ENCODE results near the gene GPR173. TPM values are rescaled to one million over a fixed set of nuclear protein-coding genes. Genes with fewer than 3 reads are reported as not detected.

GPR173 gene
- total and polyA plus RNA-seq, 9 of the 15 experiments (the other 6 are each of a cell fraction or from before 2014, with no cell fraction given), result 0.01 TPM; not detected in 8

- Histone ChIP-seq H3K4me1 (replicated peaks in 1 of 2; ENCODE audit: control insufficient read depth in 2 of 2, insufficient read depth in 2 of 2, low read length in 2 of 2) (no peaks in the 10 kb centered on the region), H3K36me3 (ENCODE audit: control insufficient read depth, insufficient read depth, low read length) (no peaks in the 10 kb centered on the region), H3K9me1 (ENCODE audit: control insufficient read depth, insufficient read depth, low read length) (no peaks in the 10 kb centered on the region), H3K4me2 (ENCODE audit: insufficient read depth, low read length) (no peak overlapping the region), H4K20me1 (replicated peaks; ENCODE audit: control insufficient read depth, insufficient read depth, low read length) (no peaks in the 10 kb centered on the region; the same call in 1 of the 2 replicates), H3K27me3 (ENCODE audit: control insufficient read depth in 2 of 2, insufficient read depth in 2 of 2, low read length in 2 of 2) (no peaks in the 10 kb centered on the region), H3K9ac (ENCODE audit: insufficient read depth in 1 of 2, low read depth in 2 of 2, low read length in 2 of 2) (no peak overlapping the region), H3K79me2 (ENCODE audit: control insufficient read depth, insufficient read depth, low read length) (no peaks in the 10 kb centered on the region), H2AFZ (ENCODE audit: low read depth, low read length) (no peak overlapping the region), H3K4me3 (no peak overlapping the region), H3K27ac (ENCODE audit: extremely low read depth, low read depth, low read length) (no peak overlapping the region), H3K9me3 (replicated peaks; ENCODE audit: control insufficient read depth, insufficient read depth, low read depth, low read length) (no peaks in the 10 kb centered on the region)
- BruUV-seq (replicated peaks), result no TSS peak
- no peak for FAIRE-seq
- 0% methylated on average over 1 of the region's 1 CpG for WGBS (ENCODE audit: insufficient coverage, low coverage, missing lambda C conversion rate)
- TF ChIP-seq ZNF23 (CRISPR knock-in tag; IDR thresholded peaks at IDR 0.05) (no peak), ZNF274 (IDR thresholded peaks at IDR 0.05; ENCODE audit: borderline replicate concordance, low read depth, low read length) (no peak), CEBPG (CRISPR knock-in tag; IDR thresholded peaks at IDR 0.05) (no peak), CEBPG (tag; conservative IDR thresholded peaks at IDR 0.05 in 1 of 2, IDR thresholded peaks at IDR 0.05 in 1 of 2) (peak in 1 of 2 experiments; percentile 54; a peak in 1 of 4 replicates), EZH2 (IDR thresholded peaks at IDR 0.05; ENCODE audit: borderline replicate concordance, low read depth, low read length) (no peak), PHF21A (IDR thresholded peaks at IDR 0.05; ENCODE audit: borderline replicate concordance, low read depth) (no peak), MAFG (tag; conservative IDR thresholded peaks at IDR 0.05) (no peak), BRF1 (IDR thresholded peaks at IDR 0.05; ENCODE audit: borderline replicate concordance, extremely low read depth, insufficient read length) (no peak), SETDB1 (IDR thresholded peaks at IDR 0.05; ENCODE audit: low read length) (no peak), L3MBTL2 (IDR thresholded peaks at IDR 0.05) (no peak), MTF1 (CRISPR knock-in tag; IDR thresholded peaks at IDR 0.05; ENCODE audit: borderline replicate concordance) (no peak), ZNF436 (CRISPR knock-in tag; IDR thresholded peaks at IDR 0.05) (no peak), ATF3 (IDR thresholded peaks at IDR 0.05) (0 out of 2 replicates have a peak, but pooled peaks have one; percentile 17), ATF3 (CRISPR knock-in tag; conservative IDR thresholded peaks at IDR 0.05) (no peak), FOSL1 (tag; conservative IDR thresholded peaks at IDR 0.05) (no peak)
- CTCF ChIA-PET (ENCODE audit: low intra/inter-chr PET ratio), result no interaction called here
- DNase-seq (ENCODE audit: extremely low read depth in 1 of 4, low spot score in 3 of 4), result no peak
- intact Hi-C loops (cut with micrococcal nuclease), result no loop called here
- in situ Hi-C loops (cut with MboI), result no loop called here
- ATAC-seq, result no peak
- POLR2A ChIA-PET, result no interaction called here
These were observed 19.9 kb upstream of the GPR173 start for GRCh38 chrX:53028678-53029077.

Data from K562 (cell line).